Esophagus muscularis mucosa (tissue), 4 donors: ENCODE measurements around the gene CBL. TPM values are rescaled to one million over a fixed set of nuclear protein-coding genes. Genes with fewer than 3 reads are reported as not detected.

Experiments
- DNase-seq: peaks from one replicate; pipeline ENCODE4 v3.0.0-alpha.2; 2017; ENCODE audit errors: extremely low spot score
- H3K27ac ChIP-seq, 4 donors: fragments of 200-600 bp; sonication (generic); replicated peaks in 1 of 4; 1 replicate in 3 of 4; 2 replicates in 1 of 4; pipeline ENCODE4 v1.5.1; 2016 to 2019; ENCODE audit warnings: mild to moderate bottlenecking in 1 of 4
- H3K27me3 ChIP-seq, 4 donors: fragments of 200-600 bp; sonication (generic); one replicate each; pipeline versions ENCODE4 v1.5.1 to v1.6.0; 2016 to 2019
- H3K36me3 ChIP-seq, 4 donors: fragments of 200-600 bp; sonication (generic); one replicate each; pipeline ENCODE4 v1.5.1; 2016 to 2019
- H3K4me1 ChIP-seq, 4 donors: fragments of 200-600 bp; sonication (generic); one replicate each; pipeline ENCODE4 v1.5.1; 2016 to 2019
- H3K4me3 ChIP-seq, 4 donors: fragments of 200-600 bp; sonication (generic); 1 replicate in 2 of 4; 2 replicates in 2 of 4; pipeline ENCODE4 v1.5.1; 2016 to 2019; ENCODE audit warnings: mild to moderate bottlenecking in 4 of 4, moderate library complexity in 1 of 4
- H3K9me3 ChIP-seq, 4 donors: fragments of 200-600 bp; sonication (generic); 1 replicate in 3 of 4; 2 replicates in 1 of 4; pipeline ENCODE4 v1.5.1; 2016 to 2019
- CTCF ChIP-seq, 3 experiments: fragments of 200-600 bp in 2 of 3; fragments of 450-650 bp in 1 of 3; sonication (generic) in 2 of 3; IDR thresholded peaks; one replicate each; pipeline ENCODE4 v1.5.1; 2017 to 2019; ENCODE audit warnings: antibody characterized with exemption in 3 of 3, mild to moderate bottlenecking in 2 of 3, moderate library complexity in 1 of 3
- EP300 ChIP-seq: sonication (generic); formaldehyde crosslinking; IDR thresholded peaks from one replicate; pipeline ENCODE4 v1.6.1; 2017; ENCODE audit warnings: antibody characterized with exemption
- POLR2A ChIP-seq: fragments of 450-650 bp; IDR thresholded peaks from one replicate; pipeline ENCODE4 v1.6.1; 2017; ENCODE audit warnings: antibody characterized with exemption, moderate library complexity, mild to moderate bottlenecking, low read depth
- POLR2AphosphoS5 ChIP-seq, 2 donors: sonication (generic); formaldehyde crosslinking; IDR thresholded peaks; one replicate each; pipeline ENCODE4 v1.6.1; 2017; ENCODE audit warnings: antibody characterized with exemption in 2 of 2
- WGBS: methylation state at CpG from one replicate; pipeline ENCODE4 v1.1.5; 2018; 5-methylcytosine and 5-hydroxymethylcytosine counted together
- intact Hi-C: fragments of 100-400 bp; cut with DNase I; formaldehyde crosslinking; loops from one replicate; pipeline ENCODE4 v1.15.1; 2023
- total RNA-seq, 4 donors: library from RNA; depleted of rRNA; stranded (reverse); fragments of >200 nt; gene quantifications; one replicate each; pipeline versions ENCODE4 v1.1.0 to v1.2.1, GENCODE V29; 2016

The CBL gene
- total RNA-seq, 4 donors from 2014 or later = 20.7 to 27.7 (median 24.1) TPM

GRCh38 chr11:119202554-119202953, 3.6 kb upstream of the CBL start:
- H3K9me3 ChIP-seq = no peaks in the 10 kb centered on the region
- DNase-seq = no peak
- H3K4me3 ChIP-seq = no peak overlapping the region
- TF ChIP-seq EP300 = no peak
- no peak for TF ChIP-seq CTCF (IDR thresholded peaks at IDR 0.05)
- no peak for TF ChIP-seq POLR2AphosphoS5 (IDR thresholded peaks at IDR 0.05)
- no peak for TF ChIP-seq POLR2A
- no peaks in the 10 kb centered on the region for H3K36me3 ChIP-seq
- WGBS = 92% methylated on average over 7 of the region's 7 CpGs
- intact Hi-C loops = no loop called here
- peaks cover 8 to 15% (median 13%) of the 10 kb centered on the region in 4 donors for H3K4me1 ChIP-seq
- H3K27ac ChIP-seq = no peak overlapping the region
- no peaks in the 10 kb centered on the region for H3K27me3 ChIP-seq

- Histone ChIP-seq H3K27ac (no peak overlapping the region), H3K4me3 (no peak overlapping the region), H3K9me3 (no peaks in the 10 kb centered on the region), H3K27me3 (no peaks in the 10 kb centered on the region), H3K36me3 (no peaks in the 10 kb centered on the region), H3K4me1 (peaks cover 11 to 29% (median 28%) of the 10 kb centered on the region in 4 donors)
- intact Hi-C loops = no loop called here
- DNase-seq = no peak
- TF ChIP-seq CTCF (IDR thresholded peaks at IDR 0.05) (no peak), POLR2A (no peak), EP300 (no peak), POLR2AphosphoS5 (IDR thresholded peaks at IDR 0.05) (no peak)
- WGBS = 93% methylated on average over 9 of the region's 9 CpGs
Measured at GRCh38 chr11:119204066-119204465, 2.1 kb upstream of the CBL start.

- H3K9me3 ChIP-seq = no peaks in the 10 kb centered on the region
- WGBS = 58% methylated on average over 10 of the region's 10 CpGs
- H3K27ac ChIP-seq = peak overlapping the region; percentile 90 to 96 (median 96)
- no peaks in the 10 kb centered on the region for H3K27me3 ChIP-seq
- no peak for DNase-seq
- H3K4me1 ChIP-seq = peaks cover 11 to 38% (median 35%) of the 10 kb centered on the region in 4 donors
- TF ChIP-seq EP300 (no peak), CTCF (IDR thresholded peaks at IDR 0.05) (no peak), POLR2A (no peak), POLR2AphosphoS5 (IDR thresholded peaks at IDR 0.05) (no peak)
- H3K36me3 ChIP-seq = no peaks in the 10 kb centered on the region
- H3K4me3 ChIP-seq = peak overlapping the region; percentile 62 to 97 (median 92)
- intact Hi-C loops = loop anchor here (5.0 kb wide), 2 partner anchors 77 to 117 kb away; no protein-coding TSS in a partner anchor
Measured at GRCh38 chr11:119205080-119205479, 1.1 kb upstream of the CBL start.

- under 1% methylated on average over 24 of the region's 41 CpGs for WGBS
- no peak for DNase-seq
- Histone ChIP-seq H3K4me1 (peaks cover 11 to 41% (median 36%) of the 10 kb centered on the region in 4 donors), H3K4me3 (peak overlapping the region; percentile 62 to 97 (median 92)), H3K9me3 (no peaks in the 10 kb centered on the region), H3K36me3 (no peaks in the 10 kb centered on the region), H3K27me3 (no peaks in the 10 kb centered on the region), H3K27ac (peak overlapping the region; percentile 90 to 96 (median 96))
- TF ChIP-seq POLR2AphosphoS5 (IDR thresholded peaks at IDR 0.05) = no peak
- no peak for TF ChIP-seq CTCF (IDR thresholded peaks at IDR 0.05)
- TF ChIP-seq EP300 = no peak
- TF ChIP-seq POLR2A = no peak
- intact Hi-C loops = loop anchor here (5.0 kb wide), 2 partner anchors 76 to 116 kb away; no protein-coding TSS in a partner anchor
Measured at GRCh38 chr11:119206511-119207414, 624 bp downstream of the CBL start.
